ENCODE measurements around the gene NKX2-1.
"Not testable (repeated sequence)": the region's sequence is repeated elsewhere in the genome, so short reads cannot be mapped to it uniquely, and the experiment has no call there.

NKX2-1 gene

GRCh38 chr14:36505181-36505815 lies 14.7 kb downstream of the NKX2-1 start:
- no peak for DNase-seq

DNA sequence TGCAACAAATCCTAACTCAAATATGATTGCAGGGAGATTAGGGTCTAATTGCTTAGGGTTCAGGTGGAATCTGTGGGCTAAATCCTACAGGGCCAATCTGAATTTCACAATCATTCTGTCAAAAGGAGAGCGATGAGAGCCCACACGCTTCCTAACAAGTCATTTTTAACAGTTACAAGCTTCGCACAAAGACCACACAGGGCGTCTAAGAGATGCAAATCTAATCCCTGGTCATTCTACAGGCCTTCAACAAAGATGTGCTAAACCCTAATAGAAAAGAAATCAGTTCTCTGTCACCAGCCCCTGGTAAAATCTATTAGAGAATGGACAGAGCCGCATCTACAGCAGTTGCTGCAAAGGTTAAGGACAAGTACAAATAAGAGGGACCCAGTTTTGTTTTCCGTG lies 15.3 kb downstream of the NKX2-1 start:
- DNase-seq = no peak

DNA sequence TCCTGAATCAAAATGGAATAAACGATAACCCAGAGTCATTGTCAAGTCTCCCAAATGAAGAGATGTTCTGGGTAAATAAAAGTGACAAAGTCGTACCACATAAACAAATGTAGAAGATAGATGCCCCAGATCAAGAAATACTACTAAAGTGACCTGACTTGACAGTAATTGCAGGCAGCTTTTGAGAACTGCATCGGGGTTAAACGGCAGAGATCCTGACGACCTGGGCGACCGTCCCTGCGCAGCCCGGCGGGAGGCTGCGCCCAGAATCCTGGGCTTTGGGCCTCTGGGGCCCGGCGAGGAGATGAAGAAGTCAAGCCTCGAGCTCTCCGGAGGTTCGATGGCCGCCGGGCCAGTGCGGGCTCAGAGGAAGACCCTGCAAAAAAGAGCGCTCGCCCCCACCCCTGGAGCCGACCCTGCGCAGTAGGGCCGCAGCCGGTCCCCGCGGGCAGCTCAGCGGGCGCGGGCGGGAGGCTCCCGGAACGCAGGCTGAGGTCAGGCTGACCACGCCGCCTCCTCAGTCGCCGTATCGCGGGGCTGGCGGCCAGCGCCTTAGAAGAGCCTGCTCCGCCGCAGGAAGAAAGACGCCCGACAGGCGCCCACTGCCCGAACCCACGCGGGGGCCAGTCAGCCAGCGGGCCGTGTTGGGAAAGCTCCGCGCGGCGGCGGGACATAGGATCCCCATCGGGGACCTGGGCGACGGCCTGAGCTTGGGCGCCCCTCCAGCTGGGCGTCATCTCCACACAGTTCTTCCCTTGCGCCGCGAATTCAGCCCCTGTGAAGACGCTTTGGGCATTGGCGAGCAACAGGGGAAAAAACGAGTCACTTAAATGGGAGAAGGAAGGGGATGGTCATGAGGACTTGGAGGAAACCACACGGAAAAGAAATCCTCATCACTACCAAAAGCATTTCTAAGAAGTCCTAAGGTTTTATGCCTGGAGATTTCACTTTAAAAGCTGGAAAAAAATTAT lies 16.0 kb downstream of the NKX2-1 start:
- DNase-seq = peak; percentile 51

GRCh38 chr14:36502558-36503508 lies 17.2 kb downstream of the NKX2-1 start:
- peak; percentile 98 for DNase-seq

DNA sequence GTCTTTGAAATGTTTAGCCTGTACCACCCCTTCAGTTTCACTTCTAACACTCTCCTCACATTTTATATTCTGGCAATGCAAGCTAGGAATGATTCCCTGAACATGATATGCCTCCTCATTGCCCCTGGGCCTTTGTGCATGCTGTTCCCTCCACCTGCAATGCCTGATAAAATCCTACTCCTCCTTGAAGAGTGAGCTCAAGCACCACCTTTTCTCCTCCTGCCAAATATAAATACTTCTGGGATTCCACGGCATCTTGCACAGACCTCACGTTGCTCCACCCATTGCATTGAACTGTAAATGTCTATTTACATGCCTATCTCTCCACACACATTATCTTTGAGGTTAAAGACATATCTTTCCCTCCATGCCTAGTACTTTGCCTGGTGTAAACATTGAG lies 21.1 kb downstream of the NKX2-1 start:
- DNase-seq = peak; percentile 56

DNA sequence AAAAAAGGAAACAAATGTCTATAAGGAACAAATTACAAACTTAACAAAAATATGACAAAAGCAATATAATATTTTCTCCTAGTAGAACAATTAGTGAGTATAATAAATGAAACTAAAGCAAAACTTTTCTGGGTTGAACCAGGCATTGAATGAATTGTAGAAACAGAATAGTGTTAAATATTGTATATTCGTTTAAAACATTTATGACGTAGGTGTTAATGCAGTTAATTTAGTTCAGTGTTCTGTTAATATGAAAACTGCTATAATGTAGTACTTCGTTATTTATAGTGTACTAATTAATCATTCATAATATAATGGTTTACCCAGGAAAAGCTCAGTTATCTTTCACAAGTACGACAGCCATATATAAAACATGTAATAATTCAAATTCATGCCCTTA lies 23.7 kb downstream of the NKX2-1 start:
- DNase-seq = no peak

DNA sequence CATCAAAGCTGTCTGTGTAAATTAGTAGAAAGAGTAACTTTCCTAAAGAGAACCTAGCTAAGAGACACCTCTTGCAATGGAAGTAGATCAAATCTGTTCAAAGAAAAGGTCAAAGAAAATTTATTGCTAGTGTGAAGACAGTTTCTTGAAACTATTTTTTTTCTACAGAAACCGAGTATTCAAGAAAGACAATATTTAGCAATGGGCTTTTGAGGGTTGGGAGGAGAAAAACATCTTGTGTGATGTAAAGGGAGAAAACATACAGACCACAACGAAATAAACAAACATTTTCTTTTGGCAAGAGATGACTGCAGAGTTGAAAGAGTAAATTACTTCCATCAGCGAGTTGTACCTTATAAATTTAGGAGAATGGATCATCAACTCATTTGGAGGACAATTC lies 24.4 kb downstream of the NKX2-1 start:
- no peak for DNase-seq

- peak; percentile 58 for DNase-seq
Measured at GRCh38 chr14:36493761-36494160, 26.3 kb downstream of the NKX2-1 start.

DNA sequence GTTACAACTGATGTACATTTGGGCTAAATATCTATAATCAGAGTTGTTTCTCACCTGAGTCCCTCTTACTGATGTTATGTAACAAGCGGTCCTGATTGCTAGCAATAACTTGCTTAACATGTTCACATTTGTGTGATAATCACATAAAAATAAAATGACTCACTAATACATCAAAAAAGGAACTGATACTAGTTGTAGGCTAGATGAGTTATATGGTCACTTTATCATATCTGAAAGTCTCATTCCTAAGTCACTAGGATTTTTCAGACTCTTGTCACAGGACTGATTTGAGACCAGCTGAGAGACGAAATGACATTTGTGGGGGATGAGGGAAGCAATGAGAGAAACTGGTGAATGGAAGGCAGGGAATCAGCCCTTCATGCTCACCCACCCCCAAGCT lies 34.3 kb downstream of the NKX2-1 start:
- DNase-seq = no peak

DNA sequence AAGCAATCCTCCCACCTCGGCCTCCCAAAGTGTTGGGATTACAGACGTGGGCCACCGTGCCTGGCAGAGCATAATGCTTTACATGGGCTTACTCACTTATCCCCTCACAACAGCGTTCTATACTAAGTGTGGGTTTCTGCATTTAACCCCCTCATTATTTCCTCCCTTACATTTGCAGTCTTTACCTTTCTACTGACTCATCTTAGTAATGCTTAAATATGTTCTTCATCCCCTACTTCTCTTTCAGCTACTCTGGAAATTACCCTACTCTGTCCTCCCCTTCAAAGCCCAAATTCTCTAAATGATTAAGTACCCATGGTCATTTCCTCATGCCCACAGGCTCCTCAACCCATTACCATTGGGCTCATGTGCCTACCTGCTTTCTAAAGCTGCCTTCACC lies 40.7 kb downstream of the NKX2-1 start:
- DNase-seq = no peak

- no peak for DNase-seq
Measured at GRCh38 chr14:36478782-36479181, 41.2 kb downstream of the NKX2-1 start.

DNA sequence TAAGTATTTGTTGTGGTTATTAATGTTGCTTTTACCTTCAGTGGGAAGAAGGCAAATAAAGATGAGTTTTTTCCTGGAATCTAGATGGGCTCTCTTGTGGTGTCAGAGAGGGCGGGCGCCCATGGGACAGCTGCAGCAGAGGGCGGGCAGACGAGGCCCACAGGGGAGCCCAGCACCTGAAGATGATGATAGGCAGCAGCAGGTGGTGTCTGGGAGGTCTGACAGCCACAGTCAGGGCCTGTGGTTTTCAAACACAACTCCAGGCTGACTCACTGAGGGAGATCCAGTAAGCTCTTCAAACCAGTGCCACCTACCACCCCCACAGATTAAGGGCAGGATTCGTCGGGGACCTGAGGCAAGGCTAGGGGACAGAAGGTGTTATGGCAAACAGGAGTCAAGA lies 42.8 kb downstream of the NKX2-1 start:
- DNase-seq = peak; percentile 79

GRCh38 chr14:36476061-36476460 lies 44.0 kb downstream of the NKX2-1 start:
- DNase-seq = not testable (repeated sequence)

GRCh38 chr14:36474593-36474992 lies 45.4 kb downstream of the NKX2-1 start:
- no peak for DNase-seq

- DNase-seq = no peak
Measured at GRCh38 chr14:36471431-36471830, 48.6 kb downstream of the NKX2-1 start.

DNA sequence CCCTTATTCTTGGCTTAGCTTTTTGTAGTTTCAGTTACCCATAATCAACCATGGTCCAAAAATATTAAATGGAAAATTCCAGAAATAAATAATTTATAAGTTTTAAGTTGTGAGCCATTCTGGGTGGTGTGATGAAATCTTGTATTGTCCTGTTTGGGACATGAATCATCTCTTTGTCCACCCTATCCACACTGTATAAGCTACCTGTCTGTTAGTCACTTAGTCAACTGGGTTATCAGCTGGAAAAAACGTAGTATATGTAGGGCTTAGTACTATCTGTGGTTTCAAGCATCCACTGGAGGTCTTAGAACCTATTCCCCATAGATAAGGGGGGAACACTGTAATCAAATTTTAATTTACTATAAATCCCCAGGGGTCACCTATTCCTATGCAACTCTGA lies 52.7 kb downstream of the NKX2-1 start:
- DNase-seq = no peak
